GM12801 (cell line): Measurements from ENCODE around the gene ACADM.

Experiments used
- CTCF ChIP-seq: IDR thresholded peaks from one replicate; pipeline ENCODE4 v1.5.1; 2011; ENCODE audit warnings: control low read depth; ENCODE audit not compliant: insufficient read length; ENCODE audit errors: extremely low read depth

The ACADM gene

GRCh38 chr1:75725861-75726361 lies 1.4 kb downstream of the ACADM start:
- no peak for TF ChIP-seq CTCF

DNA sequence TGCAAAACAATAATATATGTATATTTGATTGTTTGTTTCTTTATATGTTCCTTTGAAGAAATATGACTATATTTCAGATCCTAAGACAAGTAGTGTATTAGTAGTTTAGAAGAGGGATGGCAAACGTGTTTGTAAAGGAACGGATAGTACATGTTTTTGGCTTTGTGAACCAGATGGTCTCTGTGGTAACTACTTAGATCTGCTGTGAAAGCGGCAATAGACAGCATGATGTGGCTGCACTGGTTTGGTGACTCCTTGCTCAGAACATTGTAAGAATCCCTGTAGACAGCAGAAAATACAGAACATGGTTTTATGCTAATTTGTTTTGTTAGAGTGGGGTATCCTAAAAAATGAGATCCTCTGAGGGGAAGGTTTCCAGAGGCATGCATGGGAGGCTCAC lies 3.1 kb downstream of the ACADM start:
- TF ChIP-seq CTCF = no peak

DNA sequence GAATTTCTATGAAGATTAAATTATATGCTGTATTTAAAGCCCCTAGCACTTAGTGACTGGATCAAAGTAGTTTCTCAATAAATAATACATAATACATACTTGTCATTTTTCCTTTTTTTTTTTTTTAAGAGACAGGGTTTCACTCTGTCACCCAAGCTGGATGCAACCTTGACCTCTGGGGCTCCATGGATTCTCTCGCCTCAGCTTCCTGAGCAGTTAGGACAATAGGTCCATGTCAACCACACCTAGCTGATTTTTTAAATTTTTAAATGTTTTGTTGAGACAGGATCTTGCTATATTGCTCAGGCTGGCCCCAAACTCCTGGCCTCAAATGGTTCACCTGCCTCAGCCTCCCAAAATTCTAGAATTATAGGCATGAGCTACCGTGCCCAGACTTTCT lies 5.9 kb downstream of the ACADM start:
- no peak for TF ChIP-seq CTCF

DNA sequence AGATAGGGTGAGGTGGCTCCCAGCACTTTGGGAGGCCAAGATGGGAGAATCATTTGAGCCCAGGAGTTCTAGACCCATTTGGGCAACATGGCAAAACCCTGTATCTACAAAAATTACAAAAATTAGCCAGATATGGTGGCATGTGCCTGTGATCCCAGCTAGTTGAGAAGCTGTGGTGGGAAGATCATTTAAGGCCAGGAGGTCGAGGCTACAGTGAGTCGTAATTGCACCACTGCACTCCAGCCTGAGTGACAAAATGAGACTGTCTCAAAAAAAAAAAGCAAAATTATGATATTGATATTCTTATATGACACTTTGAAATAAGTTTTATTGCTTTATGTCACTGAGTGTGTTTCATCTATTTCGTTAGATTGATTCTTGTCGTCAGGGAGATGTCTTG lies 7.4 kb downstream of the ACADM start:
- no peak for TF ChIP-seq CTCF

GRCh38 chr1:75732703-75733102 lies 8.2 kb downstream of the ACADM start:
- TF ChIP-seq CTCF = no peak

GRCh38 chr1:75733661-75734060 lies 9.2 kb downstream of the ACADM start:
- TF ChIP-seq CTCF = no peak

DNA sequence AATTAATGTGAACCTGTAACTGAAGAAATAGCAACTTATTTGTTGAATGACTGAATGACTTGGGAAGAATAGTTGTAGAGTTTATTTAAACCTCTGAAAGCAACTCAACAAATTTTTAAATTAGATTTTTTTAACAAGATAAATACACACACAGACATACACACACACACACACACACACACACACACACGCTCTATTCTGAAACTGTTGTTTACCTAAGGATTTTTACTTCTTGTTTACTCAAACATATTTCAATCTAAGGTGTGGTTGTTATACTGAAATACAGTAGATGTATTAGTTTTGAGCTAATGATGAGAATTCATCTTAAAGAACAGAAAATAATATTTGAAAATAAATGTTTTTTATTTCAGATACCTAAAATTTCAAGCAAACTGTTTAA lies 11.5 kb downstream of the ACADM start:
- no peak for TF ChIP-seq CTCF
